ENCODE measurements around the gene AGPAT4.

AGPAT4 gene

GRCh38 chr6:161138543-161139303 lies 135.1 kb downstream of the AGPAT4 start:
- Histone ChIP-seq H3K36me3 (ENCODE audit: control insufficient read depth in 5 of 5, insufficient read depth in 5 of 5, low read length in 5 of 5) (peaks cover 0 to 48% (median 26%) of the 10 kb centered on the region in 5 donors), H3K4me1 (ENCODE audit: control insufficient read depth in 5 of 5, insufficient read depth in 5 of 5, low read length in 5 of 5) (peaks cover 0 to 9% (median 3%) of the 10 kb centered on the region in 5 donors), H3K4me3 (ENCODE audit: low read depth in 1 of 5, low read length in 5 of 5) (no peak overlapping the region), H3K27me3 (ENCODE audit: control insufficient read depth in 5 of 5, insufficient read depth in 4 of 5, low read length in 5 of 5) (no peaks in the 10 kb centered on the region), H3K9ac (ENCODE audit: low read length in 5 of 5) (no peak overlapping the region), H3K9me3 (ENCODE audit: control insufficient read depth in 5 of 5, low read length in 5 of 5) (no peaks in the 10 kb centered on the region), H3K27ac (ENCODE audit: low read depth, low read length) (no peak overlapping the region)

GRCh38 chr6:161137839-161138542 lies 135.9 kb downstream of the AGPAT4 start:
- H3K9ac ChIP-seq (ENCODE audit: low read length in 5 of 5): no peak overlapping the region
- H3K27ac ChIP-seq (ENCODE audit: low read depth, low read length): no peak overlapping the region
- H3K36me3 ChIP-seq (ENCODE audit: control insufficient read depth in 5 of 5, insufficient read depth in 5 of 5, low read length in 5 of 5): peaks cover 0 to 48% (median 26%) of the 10 kb centered on the region in 5 donors
- H3K4me1 ChIP-seq (ENCODE audit: control insufficient read depth in 5 of 5, insufficient read depth in 5 of 5, low read length in 5 of 5): peaks cover 0 to 9% (median 3%) of the 10 kb centered on the region in 5 donors
- H3K9me3 ChIP-seq (ENCODE audit: control insufficient read depth in 5 of 5, low read length in 5 of 5): no peaks in the 10 kb centered on the region
- no peaks in the 10 kb centered on the region for H3K27me3 ChIP-seq (ENCODE audit: control insufficient read depth in 5 of 5, insufficient read depth in 4 of 5, low read length in 5 of 5)
- no peak overlapping the region for H3K4me3 ChIP-seq (ENCODE audit: low read depth in 1 of 5, low read length in 5 of 5)

GRCh38 chr6:161137320-161137719 lies 136.5 kb downstream of the AGPAT4 start:
- no peak overlapping the region for H3K4me3 ChIP-seq (ENCODE audit: low read depth in 1 of 5, low read length in 5 of 5)

GRCh38 chr6:161136655-161137054 lies 137.2 kb downstream of the AGPAT4 start:
- H3K36me3 ChIP-seq (ENCODE audit: control insufficient read depth in 5 of 5, insufficient read depth in 5 of 5, low read length in 5 of 5): peaks cover 0 to 56% (median 30%) of the 10 kb centered on the region in 5 donors
- H3K27ac ChIP-seq (ENCODE audit: low read depth, low read length): no peak overlapping the region
- H3K27me3 ChIP-seq (ENCODE audit: control insufficient read depth in 5 of 5, insufficient read depth in 4 of 5, low read length in 5 of 5): no peaks in the 10 kb centered on the region
- H3K4me1 ChIP-seq (ENCODE audit: control insufficient read depth in 5 of 5, insufficient read depth in 5 of 5, low read length in 5 of 5): peaks cover 0 to 9% (median 6%) of the 10 kb centered on the region in 5 donors
- no peak overlapping the region for H3K9ac ChIP-seq (ENCODE audit: low read length in 5 of 5)
- no peaks in the 10 kb centered on the region for H3K9me3 ChIP-seq (ENCODE audit: control insufficient read depth in 5 of 5, low read length in 5 of 5)
- H3K4me3 ChIP-seq (ENCODE audit: low read depth in 1 of 5, low read length in 5 of 5): no peak overlapping the region

More at GRCh38 chr6:161137320-161137719, 136.5 kb downstream of the AGPAT4 start:
- Histone ChIP-seq H3K9me3 (ENCODE audit: control insufficient read depth in 5 of 5, low read length in 5 of 5) (no peaks in the 10 kb centered on the region), H3K27me3 (ENCODE audit: control insufficient read depth in 5 of 5, insufficient read depth in 4 of 5, low read length in 5 of 5) (no peaks in the 10 kb centered on the region), H3K9ac (ENCODE audit: low read length in 5 of 5) (no peak overlapping the region), H3K36me3 (ENCODE audit: control insufficient read depth in 5 of 5, insufficient read depth in 5 of 5, low read length in 5 of 5) (peaks cover 0 to 54% (median 30%) of the 10 kb centered on the region in 5 donors), H3K4me1 (ENCODE audit: control insufficient read depth in 5 of 5, insufficient read depth in 5 of 5, low read length in 5 of 5) (peaks cover 0 to 9% (median 3%) of the 10 kb centered on the region in 5 donors), H3K27ac (ENCODE audit: low read depth, low read length) (no peak overlapping the region)

GRCh38 chr6:161135695-161136591 lies 137.9 kb downstream of the AGPAT4 start:
- H3K27ac ChIP-seq (ENCODE audit: low read depth, low read length): no peak overlapping the region

GRCh38 chr6:161134550-161135298 lies 139.1 kb downstream of the AGPAT4 start:
- Histone ChIP-seq H3K36me3 (ENCODE audit: control insufficient read depth in 5 of 5, insufficient read depth in 5 of 5, low read length in 5 of 5) (peaks cover 0 to 61% (median 30%) of the 10 kb centered on the region in 5 donors), H3K4me1 (ENCODE audit: control insufficient read depth in 5 of 5, insufficient read depth in 5 of 5, low read length in 5 of 5) (peaks cover 0 to 12% (median 3%) of the 10 kb centered on the region in 5 donors), H3K9me3 (ENCODE audit: control insufficient read depth in 5 of 5, low read length in 5 of 5) (no peaks in the 10 kb centered on the region), H3K27ac (ENCODE audit: low read depth, low read length) (no peak overlapping the region), H3K27me3 (ENCODE audit: control insufficient read depth in 5 of 5, insufficient read depth in 4 of 5, low read length in 5 of 5) (no peaks in the 10 kb centered on the region), H3K9ac (ENCODE audit: low read length in 5 of 5) (no peak overlapping the region), H3K4me3 (ENCODE audit: low read depth in 1 of 5, low read length in 5 of 5) (no peak overlapping the region)

More at GRCh38 chr6:161135695-161136591, 137.9 kb downstream of the AGPAT4 start:
- H3K4me3 ChIP-seq (ENCODE audit: low read depth in 1 of 5, low read length in 5 of 5): no peak overlapping the region
- no peaks in the 10 kb centered on the region for H3K9me3 ChIP-seq (ENCODE audit: control insufficient read depth in 5 of 5, low read length in 5 of 5)
- no peaks in the 10 kb centered on the region for H3K27me3 ChIP-seq (ENCODE audit: control insufficient read depth in 5 of 5, insufficient read depth in 4 of 5, low read length in 5 of 5)
- no peak overlapping the region for H3K9ac ChIP-seq (ENCODE audit: low read length in 5 of 5)
- H3K36me3 ChIP-seq (ENCODE audit: control insufficient read depth in 5 of 5, insufficient read depth in 5 of 5, low read length in 5 of 5): peaks cover 0 to 56% (median 30%) of the 10 kb centered on the region in 5 donors
- peaks cover 0 to 12% (median 8%) of the 10 kb centered on the region in 5 donors for H3K4me1 ChIP-seq (ENCODE audit: control insufficient read depth in 5 of 5, insufficient read depth in 5 of 5, low read length in 5 of 5)

- Histone ChIP-seq H3K4me3 (ENCODE audit: low read depth in 1 of 5, low read length in 5 of 5) (no peak overlapping the region), H3K9me3 (ENCODE audit: control insufficient read depth in 5 of 5, low read length in 5 of 5) (no peaks in the 10 kb centered on the region), H3K9ac (ENCODE audit: low read length in 5 of 5) (no peak overlapping the region), H3K27ac (ENCODE audit: low read depth, low read length) (no peak overlapping the region), H3K36me3 (ENCODE audit: control insufficient read depth in 5 of 5, insufficient read depth in 5 of 5, low read length in 5 of 5) (peaks cover 0 to 58% (median 30%) of the 10 kb centered on the region in 5 donors), H3K4me1 (ENCODE audit: control insufficient read depth in 5 of 5, insufficient read depth in 5 of 5, low read length in 5 of 5) (peaks cover 0 to 12% (median 3%) of the 10 kb centered on the region in 5 donors), H3K27me3 (ENCODE audit: control insufficient read depth in 5 of 5, insufficient read depth in 4 of 5, low read length in 5 of 5) (no peaks in the 10 kb centered on the region)
Measured at GRCh38 chr6:161133963-161134362, 139.9 kb downstream of the AGPAT4 start.

GRCh38 chr6:161132384-161132783 lies 141.5 kb downstream of the AGPAT4 start:
- H3K36me3 ChIP-seq (ENCODE audit: control insufficient read depth in 5 of 5, insufficient read depth in 5 of 5, low read length in 5 of 5): peaks cover 0 to 56% (median 29%) of the 10 kb centered on the region in 5 donors
- H3K9me3 ChIP-seq (ENCODE audit: control insufficient read depth in 5 of 5, low read length in 5 of 5): no peaks in the 10 kb centered on the region
- no peak overlapping the region for H3K27ac ChIP-seq (ENCODE audit: low read depth, low read length)
- H3K27me3 ChIP-seq (ENCODE audit: control insufficient read depth in 5 of 5, insufficient read depth in 4 of 5, low read length in 5 of 5): no peaks in the 10 kb centered on the region
- no peak overlapping the region for H3K9ac ChIP-seq (ENCODE audit: low read length in 5 of 5)
- no peak overlapping the region for H3K4me3 ChIP-seq (ENCODE audit: low read depth in 1 of 5, low read length in 5 of 5)
- H3K4me1 ChIP-seq (ENCODE audit: control insufficient read depth in 5 of 5, insufficient read depth in 5 of 5, low read length in 5 of 5): peaks cover 0 to 12% (median 3%) of the 10 kb centered on the region in 5 donors
